Tracheal epithelial cell (primary cell): ENCODE data around the gene SSR4. TPM values are rescaled to one million over a fixed set of nuclear protein-coding genes. Genes with fewer than 3 reads are reported as not detected.

Experiments used
- total RNA-seq: library from RNA; depleted of rRNA; stranded (reverse); fragments of >200 nt; gene quantifications from 2 replicates; pipeline ENCODE4 v1.2.1, GENCODE V29; 2014

The SSR4 gene
- 134 and 165 TPM in 2 replicates for total RNA-seq

GRCh38 chrX:153794018-153794896 lies at the start of gene SSR4, which contains the start of gene IDH3G:
Gene SSR4 (plus strand): TSS chrX:153794668. CDS start chrX:153794688, 20 bp downstream.
Gene IDH3G (minus strand): TSS chrX:153794375. CDS start chrX:153794326, 49 bp downstream.

GRCh38 chrX:153763989-153764755 lies 30.3 kb upstream of the SSR4 start, which contains the start of gene PLXNB3:
Gene PLXNB3 (plus strand): TSS chrX:153764249. CDS start chrX:153765536, 1,287 bp downstream.

GRCh38 chrX:153780678-153781427 lies 13.6 kb upstream of the SSR4 start, which contains the start of gene SRPK3:
Gene SRPK3 (plus strand): TSS chrX:153781041. CDS start chrX:153781087, 46 bp downstream.

GRCh38 chrX:153829799-153830639 lies 35.6 kb downstream of the SSR4 start, which contains the start of gene PDZD4:
Gene PDZD4 (minus strand): TSS chrX:153830544. CDS start chrX:153830298, 246 bp downstream.

Other genes with a start within 250 kb of the SSR4 start
- 37.7 and 64.8 TPM in 2 replicates for gene CCNQ, start 195.5 kb upstream of the SSR4 start, total RNA-seq
- gene DUSP9, start 147.5 kb upstream of the SSR4 start, total RNA-seq, result 1.5 and 1.7 TPM in 2 replicates
- 3.9 and 4.7 TPM in 2 replicates for gene PNCK, start 120.9 kb upstream of the SSR4 start, total RNA-seq
- 41.4 and 44.8 TPM in 2 replicates for gene SLC6A8, start 106.7 kb upstream of the SSR4 start, total RNA-seq
- 256 and 267 TPM in 2 replicates for gene BCAP31, start 70.3 kb upstream of the SSR4 start, total RNA-seq
- gene ABCD1, start 69.8 kb upstream of the SSR4 start, total RNA-seq, result 3.4 and 3.9 TPM in 2 replicates
- gene PLXNB3, start 30.4 kb upstream of the SSR4 start, total RNA-seq, result 6.3 and 9.8 TPM in 2 replicates
- under 0.01 and 0.43 TPM in 2 replicates for gene SRPK3, start 13.6 kb upstream of the SSR4 start, total RNA-seq
- 22.4 and 42.9 TPM in 2 replicates for gene IDH3G, start 293 bp upstream of the SSR4 start, total RNA-seq
- under 0.01 TPM in 1 of 2 replicates, not detected in the other for gene PDZD4, start 35.9 kb downstream of the SSR4 start, total RNA-seq
- 0.85 and 20.7 TPM in 2 replicates for gene L1CAM, start 91.5 kb downstream of the SSR4 start, total RNA-seq
- 0.48 TPM in 1 of 2 replicates, not detected in the other for gene AVPR2, start 110.0 kb downstream of the SSR4 start, total RNA-seq
- gene ARHGAP4, start 131.6 kb downstream of the SSR4 start, total RNA-seq, result 6.0 and 6.7 TPM in 2 replicates
- gene NAA10, start 140.4 kb downstream of the SSR4 start, total RNA-seq, result 61.4 and 74.2 TPM in 2 replicates
- gene RENBP, start 150.0 kb downstream of the SSR4 start, total RNA-seq, result 2.1 and 5.5 TPM in 2 replicates
- gene HCFC1, start 177.2 kb downstream of the SSR4 start, total RNA-seq, result 9.4 and 13.2 TPM in 2 replicates
- gene TMEM187, start 178.1 kb downstream of the SSR4 start, total RNA-seq, result 4.9 and 8.9 TPM in 2 replicates
- 108 and 113 TPM in 2 replicates for gene IRAK1, start 225.2 kb downstream of the SSR4 start, total RNA-seq